Liver (tissue), 9 donors: ENCODE data around the gene IQSEC1. TPM values are rescaled to one million over a fixed set of nuclear protein-coding genes. Genes with fewer than 3 reads are reported as not detected.

Experiments used
- DNase-seq: peaks from one replicate; pipeline ENCODE4 v3.0.0-alpha.2; 2017; ENCODE audit warnings: low spot score
- H3K27ac ChIP-seq, 2 donors: one replicate each; pipeline ENCODE4 v1.7.0; 2013; ENCODE audit warnings: inconsistent platforms in 2 of 2, low read length in 2 of 2, control low read depth in 1 of 2, low read depth in 1 of 2, mild to moderate bottlenecking in 1 of 2
- H3K27me3 ChIP-seq, 4 donors: one replicate each; pipeline versions ENCODE4 v1.6.1 to v1.7.0; 2013; ENCODE audit warnings: low read length in 3 of 4, inconsistent platforms in 1 of 4, mild to moderate bottlenecking in 1 of 4, moderate library complexity in 1 of 4; ENCODE audit not compliant: control insufficient read depth in 4 of 4, insufficient read depth in 4 of 4
- H3K36me3 ChIP-seq, 4 donors: one replicate each; pipeline versions ENCODE4 v1.6.1 to v1.7.0; 2013; ENCODE audit warnings: low read length in 3 of 4, mild to moderate bottlenecking in 3 of 4, low read depth in 1 of 4, moderate library complexity in 1 of 4; ENCODE audit not compliant: control insufficient read depth in 4 of 4, insufficient read depth in 3 of 4
- H3K4me1 ChIP-seq, 4 donors: one replicate each; pipeline versions ENCODE4 v1.6.1 to v1.7.0; 2013; ENCODE audit warnings: low read length in 3 of 4, mild to moderate bottlenecking in 3 of 4, moderate library complexity in 1 of 4; ENCODE audit not compliant: control insufficient read depth in 4 of 4, insufficient read depth in 4 of 4
- H3K4me3 ChIP-seq, 3 donors: one replicate each; pipeline versions ENCODE4 v1.6.1 to v1.7.0; 2013; ENCODE audit warnings: low read length in 3 of 3, control low read depth in 1 of 3, low read depth in 1 of 3, mild to moderate bottlenecking in 1 of 3
- H3K9ac ChIP-seq, 2 donors: one replicate each; pipeline ENCODE4 v1.7.0; 2013; ENCODE audit warnings: low read length in 2 of 2, mild to moderate bottlenecking in 2 of 2, moderate library complexity in 2 of 2, control low read depth in 1 of 2, low read depth in 1 of 2
- H3K9me3 ChIP-seq, 4 donors: one replicate each; pipeline versions ENCODE4 v1.6.1 to v1.7.0; 2013; ENCODE audit warnings: low read length in 3 of 4; ENCODE audit not compliant: control insufficient read depth in 4 of 4
- ATF3 ChIP-seq: IDR thresholded peaks from 2 replicates; pipeline ENCODE4 v1.6.1; 2016; ENCODE audit warnings: antibody characterized with exemption
- EGR1 ChIP-seq, 2 donors: IDR thresholded peaks; 2 replicates each; pipeline ENCODE4 v1.6.1; 2016 to 2018; ENCODE audit warnings: antibody characterized with exemption in 2 of 2, low read depth in 2 of 2
- FOXA1 ChIP-seq: IDR thresholded peaks from 2 replicates; pipeline ENCODE4 v1.6.1; 2016; ENCODE audit warnings: antibody characterized with exemption
- HNF4A ChIP-seq, 2 donors: conservative IDR thresholded peaks; 2 replicates each; pipeline ENCODE4 v1.6.1; 2016; ENCODE audit warnings: antibody characterized with exemption in 2 of 2, mild to moderate bottlenecking in 2 of 2
- HNF4G ChIP-seq: IDR thresholded peaks from 2 replicates; pipeline ENCODE4 v1.6.1; 2016; ENCODE audit warnings: antibody characterized with exemption
- JUND ChIP-seq, 2 donors: IDR thresholded peaks; 2 replicates each; pipeline ENCODE4 v1.6.1; 2016; ENCODE audit warnings: antibody characterized with exemption in 2 of 2
- MAX ChIP-seq: IDR thresholded peaks from 2 replicates; pipeline ENCODE4 v1.6.1; 2016; ENCODE audit warnings: antibody characterized with exemption
- NR2F2 ChIP-seq: IDR thresholded peaks from 2 replicates; pipeline ENCODE4 v1.6.1; 2016; ENCODE audit warnings: antibody characterized with exemption
- REST ChIP-seq: IDR thresholded peaks from 2 replicates; pipeline ENCODE4 v1.6.1; 2016; ENCODE audit warnings: antibody characterized with exemption, mild to moderate bottlenecking
- SP1 ChIP-seq: IDR thresholded peaks from 2 replicates; pipeline ENCODE4 v1.6.1; 2018; ENCODE audit warnings: antibody characterized with exemption, mild to moderate bottlenecking
- YY1 ChIP-seq: IDR thresholded peaks from 2 replicates; pipeline ENCODE4 v1.6.1; 2016; ENCODE audit warnings: antibody characterized with exemption, mild to moderate bottlenecking
- ZBTB33 ChIP-seq: IDR thresholded peaks from 2 replicates; pipeline ENCODE4 v1.6.1; 2016; ENCODE audit warnings: antibody characterized with exemption
- WGBS: extraction: QIAGEN DNeasy Blood & Tissue Kit; methylation state at CpG from one replicate; pipeline ENCODE4 v1.1.7; 2013; 5-methylcytosine and 5-hydroxymethylcytosine counted together
- polyA plus RNA-seq, 2 donors: library from polyadenylated mRNA; stranded (reverse) in 1 of 2; unstranded in 1 of 2; fragments of 200-250 nt in 1 of 2; fragments of >200 nt in 1 of 2; fragmentation: Nextera tagmentation in 1 of 2; extraction: Ambion mirVana in 1 of 2; gene quantifications; one replicate each; pipeline versions ENCODE4 v1.2.1 to v1.2.3, GENCODE V29; 2013 to 2015
- total RNA-seq, 2 donors: library from RNA; depleted of rRNA; stranded (reverse); fragments of >200 nt; gene quantifications; one replicate each; pipeline ENCODE4 v1.2.3, GENCODE V29; 2014
- donor health status: healthy.
- donor health status: healthy.
- donor health status: healthy.
- donor health status: healthy.
- donor health status: healthy.

IQSEC1 gene
- total and polyA plus RNA-seq, 4 donors = 12.7 to 56.0 (median 36.2) TPM

GRCh38 chr3:13083898-13084297 is 10.7 kb upstream of the IQSEC1 start:
- TF ChIP-seq EGR1 (IDR thresholded peaks at IDR 0.05; ENCODE audit: low read depth in 2 of 2) (no peak), HNF4A (conservative IDR thresholded peaks at IDR 0.05) (no peak), REST (no peak)
- no peaks in the 10 kb centered on the region for H3K4me1 ChIP-seq
- DNase-seq = no peak

GRCh38 chr3:13083254-13083653 is 10.0 kb upstream of the IQSEC1 start:
- Histone ChIP-seq H3K27ac (no peak overlapping the region), H3K4me1 (no peaks in the 10 kb centered on the region), H3K36me3 (no peaks in the 10 kb centered on the region), H3K4me3 (no peak overlapping the region), H3K9me3 (no peaks in the 10 kb centered on the region), H3K27me3 (no peaks in the 10 kb centered on the region), H3K9ac (no peak overlapping the region)
- 94% methylated on average over 6 of the region's 6 CpGs for WGBS
- no peak for TF ChIP-seq HNF4A (conservative IDR thresholded peaks at IDR 0.05)
- no peak for TF ChIP-seq ZBTB33
- no peak for TF ChIP-seq REST
- no peak for TF ChIP-seq ATF3
- DNase-seq = no peak

More at GRCh38 chr3:13083898-13084297, 10.7 kb upstream of the IQSEC1 start:
- no peaks in the 10 kb centered on the region for H3K9me3 ChIP-seq
- H3K9ac ChIP-seq = no peak overlapping the region
- 91% methylated on average over 8 of the region's 8 CpGs for WGBS
- H3K36me3 ChIP-seq = no peaks in the 10 kb centered on the region
- no peak overlapping the region for H3K27ac ChIP-seq
- H3K4me3 ChIP-seq = no peak overlapping the region
- H3K27me3 ChIP-seq = no peaks in the 10 kb centered on the region

GRCh38 chr3:13082677-13083076 is 9.4 kb upstream of the IQSEC1 start:
- DNase-seq = no peak
- TF ChIP-seq HNF4G (no peak), NR2F2 (no peak), SP1 (no peak), ZBTB33 (no peak), JUND (IDR thresholded peaks at IDR 0.05) (no peak), HNF4A (conservative IDR thresholded peaks at IDR 0.05) (no peak), MAX (no peak), YY1 (no peak), FOXA1 (no peak)
- Histone ChIP-seq H3K9ac (no peak overlapping the region), H3K27me3 (no peaks in the 10 kb centered on the region), H3K9me3 (no peaks in the 10 kb centered on the region), H3K4me3 (no peak overlapping the region), H3K27ac (no peak overlapping the region), H3K36me3 (no peaks in the 10 kb centered on the region), H3K4me1 (no peaks in the 10 kb centered on the region)
- 93% methylated on average over 13 of the region's 13 CpGs for WGBS
